OCI-LY1 (cell line): ENCODE data around the gene VPS72.

ENCODE experiments used
- CTCF ChIP-seq: fragments of 200-600 bp; sonication (generic), shearing (Covaris generic); IDR thresholded peaks from 2 replicates; pipeline ENCODE4 v1.5.1; 2017; ENCODE audit warnings: mild to moderate bottlenecking, antibody characterized with exemption, low read length, moderate library complexity, mixed read lengths
- EZH2 ChIP-seq: fragments of 200-600 bp; sonication (generic), shearing (Covaris generic); IDR thresholded peaks from 2 replicates; pipeline ENCODE4 v1.8.0; 2017; ENCODE audit warnings: borderline replicate concordance, mixed run types, mild to moderate bottlenecking, antibody characterized with exemption, low read length, moderate library complexity, mixed read lengths

GRCh38 chr1:151143986-151144385, 46.0 kb downstream of the VPS72 start:
- TF ChIP-seq CTCF (no peak), EZH2 (no peak)
